ENCODE results near the gene INTS4.
"Not testable (repeated sequence)": the region's sequence is repeated elsewhere in the genome, so short reads cannot be mapped to it uniquely, and the experiment has no call there.

INTS4 gene

GRCh38 chr11:77890100-77890614 is 104.3 kb downstream of the INTS4 start:
- H4K91ac ChIP-seq (ENCODE audit: low read depth, low read length, poor library complexity); DNase-seq (ENCODE audit: low spot score); H2BK5ac ChIP-seq (ENCODE audit: low read length); H3K23ac ChIP-seq (ENCODE audit: low read depth, low read length, poor library complexity); H2BK120ac ChIP-seq (ENCODE audit: low read depth, low read length); H3K27ac ChIP-seq (replicated peaks; ENCODE audit: low read length); H3K14ac ChIP-seq (ENCODE audit: low read length); H2AK5ac ChIP-seq (ENCODE audit: low read depth, low read length); H3K4me1 ChIP-seq (ENCODE audit: control insufficient read depth in 2 of 2, insufficient read depth in 1 of 2, low read depth in 1 of 2, low read length in 2 of 2); H3K18ac ChIP-seq (ENCODE audit: low read length); H3K4ac ChIP-seq (ENCODE audit: low read length); H3K79me1 ChIP-seq (ENCODE audit: low read depth, low read length); H3K9me3 ChIP-seq (replicated peaks in 1 of 2; ENCODE audit: control insufficient read depth in 2 of 2, insufficient read depth in 1 of 2, low read depth in 1 of 2, low read length in 2 of 2); H4K8ac ChIP-seq (ENCODE audit: low read depth, low read length); H2AFZ ChIP-seq (ENCODE audit: low read length); H3K27me3 ChIP-seq (ENCODE audit: control insufficient read depth in 3 of 3, insufficient read depth in 3 of 3, low read depth in 1 of 3, low read length in 3 of 3); H3K4me2 ChIP-seq (ENCODE audit: insufficient read depth, low read length, poor library complexity, severe bottlenecking); H3K9ac ChIP-seq (ENCODE audit: low read depth, low read length, poor library complexity); H2BK12ac ChIP-seq (ENCODE audit: low read length); H2BK15ac ChIP-seq (ENCODE audit: low read length); H3K4me3 ChIP-seq (ENCODE audit: low read length in 2 of 2): not testable (repeated sequence)
- H3K36me3 ChIP-seq (replicated peaks in 1 of 2; ENCODE audit: control insufficient read depth in 2 of 2, insufficient read depth in 2 of 2, low read length in 2 of 2), result peaks cover 0 to 48% of the 10 kb centered on the region in 2 donors

GRCh38 chr11:77889045-77889444 is 105.4 kb downstream of the INTS4 start:
- not testable (repeated sequence) for DNase-seq (ENCODE audit: low spot score); H3K4me3 ChIP-seq (ENCODE audit: low read length in 2 of 2); H2BK120ac ChIP-seq (ENCODE audit: low read depth, low read length); H3K27ac ChIP-seq (replicated peaks; ENCODE audit: low read length); H3K27me3 ChIP-seq (ENCODE audit: control insufficient read depth in 3 of 3, insufficient read depth in 3 of 3, low read depth in 1 of 3, low read length in 3 of 3); H3K14ac ChIP-seq (ENCODE audit: low read length); H2AK5ac ChIP-seq (ENCODE audit: low read depth, low read length); H3K4ac ChIP-seq (ENCODE audit: low read length); H2BK5ac ChIP-seq (ENCODE audit: low read length); H4K91ac ChIP-seq (ENCODE audit: low read depth, low read length, poor library complexity); H2BK12ac ChIP-seq (ENCODE audit: low read length); H3K9me3 ChIP-seq (replicated peaks in 1 of 2; ENCODE audit: control insufficient read depth in 2 of 2, insufficient read depth in 1 of 2, low read depth in 1 of 2, low read length in 2 of 2); H2BK15ac ChIP-seq (ENCODE audit: low read length); H2AFZ ChIP-seq (ENCODE audit: low read length); H3K79me1 ChIP-seq (ENCODE audit: low read depth, low read length); H3K18ac ChIP-seq (ENCODE audit: low read length); H4K8ac ChIP-seq (ENCODE audit: low read depth, low read length); H3K4me2 ChIP-seq (ENCODE audit: insufficient read depth, low read length, poor library complexity, severe bottlenecking); H3K4me1 ChIP-seq (ENCODE audit: control insufficient read depth in 2 of 2, insufficient read depth in 1 of 2, low read depth in 1 of 2, low read length in 2 of 2); H3K9ac ChIP-seq (ENCODE audit: low read depth, low read length, poor library complexity); H3K23ac ChIP-seq (ENCODE audit: low read depth, low read length, poor library complexity)
- no CpG with 5 or more reads among the region's 5 CpGs for WGBS, 2 donors (ENCODE audit: extremely low coverage in 2 of 2, insufficient read length in 2 of 2, insufficient replicate concordance in 1 of 2)
- peaks cover 2 to 52% of the 10 kb centered on the region in 2 donors for H3K36me3 ChIP-seq (replicated peaks in 1 of 2; ENCODE audit: control insufficient read depth in 2 of 2, insufficient read depth in 2 of 2, low read length in 2 of 2)

- peak; percentile 8 for DNase-seq (ENCODE audit: low spot score)
- Histone ChIP-seq H3K23ac (ENCODE audit: low read depth, low read length, poor library complexity) (peak overlapping the region; percentile 55), H2BK5ac (ENCODE audit: low read length) (no peak overlapping the region), H2AFZ (ENCODE audit: low read length) (no peak overlapping the region), H3K9ac (ENCODE audit: low read depth, low read length, poor library complexity) (no peak overlapping the region), H3K4ac (ENCODE audit: low read length) (no peak overlapping the region), H3K4me3 (ENCODE audit: low read length in 2 of 2) (no peak overlapping the region), H3K14ac (ENCODE audit: low read length) (no peak overlapping the region), H3K27me3 (ENCODE audit: control insufficient read depth in 3 of 3, insufficient read depth in 3 of 3, low read depth in 1 of 3, low read length in 3 of 3) (no peaks in the 10 kb centered on the region), H4K91ac (ENCODE audit: low read depth, low read length, poor library complexity) (no peak overlapping the region), H2BK120ac (ENCODE audit: low read depth, low read length) (no peak overlapping the region), H3K9me3 (replicated peaks in 1 of 2; ENCODE audit: control insufficient read depth in 2 of 2, insufficient read depth in 1 of 2, low read depth in 1 of 2, low read length in 2 of 2) (no peaks in the 10 kb centered on the region), H3K4me1 (ENCODE audit: control insufficient read depth in 2 of 2, insufficient read depth in 1 of 2, low read depth in 1 of 2, low read length in 2 of 2) (no peaks in the 10 kb centered on the region), H2BK15ac (ENCODE audit: low read length) (no peak overlapping the region), H2AK5ac (ENCODE audit: low read depth, low read length) (no peak overlapping the region), H3K27ac (replicated peaks; ENCODE audit: low read length) (no peak overlapping the region), H4K8ac (ENCODE audit: low read depth, low read length) (no peak overlapping the region), H2BK12ac (ENCODE audit: low read length) (no peak overlapping the region), H3K4me2 (ENCODE audit: insufficient read depth, low read length, poor library complexity, severe bottlenecking) (no peak overlapping the region), H3K79me1 (ENCODE audit: low read depth, low read length) (no peaks in the 10 kb centered on the region), H3K36me3 (replicated peaks in 1 of 2; ENCODE audit: control insufficient read depth in 2 of 2, insufficient read depth in 2 of 2, low read length in 2 of 2) (peaks cover 6 to 60% of the 10 kb centered on the region in 2 donors), H3K18ac (ENCODE audit: low read length) (no peak overlapping the region)
- WGBS, 2 donors (ENCODE audit: extremely low coverage in 2 of 2, insufficient read length in 2 of 2, insufficient replicate concordance in 1 of 2), result no CpG with 5 or more reads among the region's 18 CpGs
Observed at GRCh38 chr11:77886401-77886800, 108.1 kb downstream of the INTS4 start.

- H2BK12ac ChIP-seq (ENCODE audit: low read length), result no peak overlapping the region
- H2BK120ac ChIP-seq (ENCODE audit: low read depth, low read length), result no peak overlapping the region
- H3K79me1 ChIP-seq (ENCODE audit: low read depth, low read length), result no peaks in the 10 kb centered on the region
- no peak overlapping the region for H3K4ac ChIP-seq (ENCODE audit: low read length)
- H3K27ac ChIP-seq (replicated peaks; ENCODE audit: low read length), result no peak overlapping the region
- no peaks in the 10 kb centered on the region for H3K27me3 ChIP-seq (ENCODE audit: control insufficient read depth in 3 of 3, insufficient read depth in 3 of 3, low read depth in 1 of 3, low read length in 3 of 3)
- H4K91ac ChIP-seq (ENCODE audit: low read depth, low read length, poor library complexity), result no peak overlapping the region
- H2BK5ac ChIP-seq (ENCODE audit: low read length), result no peak overlapping the region
- H3K9ac ChIP-seq (ENCODE audit: low read depth, low read length, poor library complexity), result no peak overlapping the region
- WGBS, 2 donors (ENCODE audit: extremely low coverage in 2 of 2, insufficient read length in 2 of 2, insufficient replicate concordance in 1 of 2), result no CpG with 5 or more reads among the region's 6 CpGs
- H3K14ac ChIP-seq (ENCODE audit: low read length), result no peak overlapping the region
- no peak overlapping the region for H2BK15ac ChIP-seq (ENCODE audit: low read length)
- no peak overlapping the region for H3K4me3 ChIP-seq (ENCODE audit: low read length in 2 of 2)
- H3K18ac ChIP-seq (ENCODE audit: low read length), result no peak overlapping the region
- no peak overlapping the region for H3K4me2 ChIP-seq (ENCODE audit: insufficient read depth, low read length, poor library complexity, severe bottlenecking)
- DNase-seq (ENCODE audit: low spot score), result no peak
- no peak overlapping the region for H3K23ac ChIP-seq (ENCODE audit: low read depth, low read length, poor library complexity)
- H3K9me3 ChIP-seq (replicated peaks in 1 of 2; ENCODE audit: control insufficient read depth in 2 of 2, insufficient read depth in 1 of 2, low read depth in 1 of 2, low read length in 2 of 2), result no peaks in the 10 kb centered on the region
- H4K8ac ChIP-seq (ENCODE audit: low read depth, low read length), result no peak overlapping the region
- no peak overlapping the region for H2AFZ ChIP-seq (ENCODE audit: low read length)
- H3K36me3 ChIP-seq (replicated peaks in 1 of 2; ENCODE audit: control insufficient read depth in 2 of 2, insufficient read depth in 2 of 2, low read length in 2 of 2), result peaks cover 7 to 64% of the 10 kb centered on the region in 2 donors
- H3K4me1 ChIP-seq (ENCODE audit: control insufficient read depth in 2 of 2, insufficient read depth in 1 of 2, low read depth in 1 of 2, low read length in 2 of 2), result no peaks in the 10 kb centered on the region
- H2AK5ac ChIP-seq (ENCODE audit: low read depth, low read length), result no peak overlapping the region
Observed at GRCh38 chr11:77884829-77885190, 109.7 kb downstream of the INTS4 start.

Data from neuronal stem cell (in vitro differentiated cells).